Fibroblast of upper back skin (primary cell): Measurements from ENCODE around the gene DNTTIP2.
A peak's percentile ranks its signal among the peaks of the same experiment; 100 is the strongest.
"Not testable (repeated sequence)": the region's sequence is repeated elsewhere in the genome, so short reads cannot be mapped to it uniquely, and the experiment has no call there.

Source experiments
- DNase-seq: peaks from one replicate; pipeline ENCODE4 v3.0.0-alpha.2; 2013

DNTTIP2 gene

DNA sequence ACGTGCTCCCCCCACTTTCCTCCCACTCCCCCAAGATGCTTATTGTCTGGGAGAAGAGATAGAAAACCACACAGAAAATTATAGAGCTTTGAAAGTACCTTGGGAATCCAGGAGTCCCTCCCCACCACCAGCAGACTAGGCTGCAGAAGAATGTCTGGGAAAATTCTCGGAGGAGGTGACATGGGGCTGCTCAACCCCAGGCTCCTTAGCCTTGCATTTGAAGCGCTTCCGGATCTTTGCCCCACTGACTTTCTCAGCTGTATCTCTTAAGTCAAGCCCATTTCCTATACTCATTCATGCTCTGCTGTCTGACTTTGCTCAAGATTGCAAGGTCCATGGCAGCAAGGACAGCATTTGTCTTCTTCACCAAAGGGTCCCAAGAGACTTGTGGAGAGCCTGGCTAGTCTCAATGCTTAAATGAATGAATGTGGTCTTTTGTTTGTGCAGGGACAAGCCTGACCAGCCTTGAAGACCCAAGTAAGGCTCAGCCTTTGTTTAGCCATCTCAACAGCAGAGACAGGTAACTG, 38.0 kb downstream of the DNTTIP2 start:
- no peak for DNase-seq

GRCh38 chr1:93839753-93840152, 39.3 kb downstream of the DNTTIP2 start:
- DNase-seq = no peak

GRCh38 chr1:93839307-93839706, 39.7 kb downstream of the DNTTIP2 start:
- peak; percentile 85 for DNase-seq

- DNase-seq = no peak
Observed at GRCh38 chr1:93837961-93838360, 41.0 kb downstream of the DNTTIP2 start.

DNA sequence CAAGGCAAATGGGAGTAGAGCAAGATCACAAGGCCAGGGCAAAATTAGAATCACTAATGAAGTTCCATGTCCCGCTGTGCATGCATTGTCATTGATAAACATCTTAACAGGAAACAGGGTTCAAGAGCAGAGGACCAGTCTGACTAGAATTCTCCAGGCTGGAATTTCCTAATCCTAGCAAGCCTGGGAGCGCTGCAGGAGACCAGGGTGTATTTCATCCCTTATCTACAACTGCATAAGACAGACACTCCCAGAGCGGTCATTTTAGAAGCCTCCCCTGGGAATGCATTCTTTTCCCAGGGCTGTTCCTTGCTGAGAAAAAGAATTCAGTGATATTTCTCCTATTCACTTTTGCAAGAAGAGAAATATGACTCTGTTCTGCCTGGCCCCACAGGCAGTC, 45.7 kb downstream of the DNTTIP2 start:
- DNase-seq = not testable (repeated sequence)

DNA sequence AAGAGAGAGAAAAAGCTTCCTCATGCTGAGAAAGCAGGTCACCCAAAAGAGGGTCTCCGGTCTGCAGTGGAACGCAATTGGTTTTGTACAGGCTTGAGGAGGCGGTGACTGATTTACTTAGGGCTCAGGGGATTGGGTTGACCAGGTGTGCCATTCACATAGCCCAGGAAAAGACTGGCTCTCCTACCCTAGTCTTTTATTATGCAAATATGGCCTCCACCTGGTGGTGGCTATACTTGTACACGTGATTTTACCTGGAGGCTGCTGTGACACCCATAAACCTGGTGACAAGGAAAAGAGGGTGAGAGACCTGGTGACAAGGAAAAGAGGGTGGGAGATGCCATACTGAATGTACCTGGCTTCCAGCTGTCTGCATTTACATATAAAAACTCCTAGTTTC, 49.9 kb downstream of the DNTTIP2 start:
- no peak for DNase-seq

GRCh38 chr1:93828367-93828755, 50.6 kb downstream of the DNTTIP2 start:
- peak; percentile 33 for DNase-seq

GRCh38 chr1:93827633-93828366, 51.2 kb downstream of the DNTTIP2 start:
- peak; percentile 69 for DNase-seq

DNA sequence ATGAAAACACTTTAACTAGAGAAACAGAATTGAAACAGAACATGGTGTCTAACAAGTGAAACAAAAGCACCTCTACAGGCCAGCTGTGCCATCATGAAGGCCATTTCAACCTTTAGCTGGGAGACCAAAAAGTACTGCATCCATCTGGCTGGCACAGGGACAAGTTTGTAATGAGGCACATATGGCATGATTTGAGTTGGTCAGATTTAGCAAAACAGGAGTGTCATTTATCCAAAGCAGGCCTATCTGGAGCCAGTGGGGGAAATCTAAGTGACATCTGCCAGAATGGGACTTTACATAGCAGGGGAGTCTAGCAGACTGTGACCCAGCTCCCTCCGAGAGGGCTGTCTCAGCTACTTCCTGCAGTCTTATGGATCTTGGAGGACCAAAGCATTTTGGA, 51.9 kb downstream of the DNTTIP2 start:
- peak; percentile 45 for DNase-seq

GRCh38 chr1:93824834-93825233, 54.2 kb downstream of the DNTTIP2 start:
- no peak for DNase-seq

- no peak for DNase-seq
Observed at GRCh38 chr1:93822730-93823425, 56.1 kb downstream of the DNTTIP2 start.

- no peak for DNase-seq
Observed at GRCh38 chr1:93821423-93822144, 57.4 kb downstream of the DNTTIP2 start.

DNA sequence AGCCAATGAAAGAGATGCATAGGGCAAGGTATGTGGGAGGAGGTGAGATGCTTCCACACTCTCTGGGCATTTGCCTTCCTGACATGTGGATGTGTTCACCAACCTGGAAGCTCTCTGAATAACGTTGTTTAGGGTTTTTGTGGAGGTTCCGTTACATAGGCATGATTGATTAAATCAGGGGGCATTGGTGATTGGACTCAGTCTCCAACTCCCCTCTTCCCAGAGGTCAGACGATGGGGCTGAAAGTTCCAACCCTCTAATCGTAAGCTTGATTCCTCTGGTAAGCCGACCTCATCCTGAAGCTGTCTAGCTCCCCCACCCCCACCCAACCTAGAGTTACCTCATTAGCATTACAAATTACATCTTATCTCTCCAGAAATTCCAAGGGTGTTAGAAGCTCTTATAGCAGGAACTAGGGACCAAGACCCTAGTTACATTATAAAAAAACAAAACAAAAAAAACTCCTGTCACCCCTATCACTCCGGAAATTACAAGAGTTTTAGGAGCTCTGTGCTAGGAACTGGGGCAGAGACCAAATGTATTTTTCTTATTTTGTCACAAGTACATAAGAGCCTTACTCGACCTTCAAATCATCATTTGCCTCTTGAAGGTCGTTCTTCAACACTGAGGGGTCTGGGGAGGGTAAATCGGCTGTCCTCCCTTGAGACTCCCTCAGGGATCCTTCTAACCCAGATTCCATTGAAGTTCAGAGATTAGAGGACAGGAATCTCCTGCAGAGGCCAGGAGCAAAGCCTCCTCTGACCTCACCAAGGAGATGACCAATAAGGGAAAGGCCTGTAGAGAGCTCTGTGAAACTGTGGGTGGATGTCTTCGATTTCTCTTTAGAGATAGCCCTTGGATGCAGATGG, 58.2 kb downstream of the DNTTIP2 start:
- no peak for DNase-seq

GRCh38 chr1:93818570-93818959, 60.4 kb downstream of the DNTTIP2 start:
- DNase-seq = no peak

GRCh38 chr1:93817819-93818569, 61.0 kb downstream of the DNTTIP2 start:
- no peak for DNase-seq

DNA sequence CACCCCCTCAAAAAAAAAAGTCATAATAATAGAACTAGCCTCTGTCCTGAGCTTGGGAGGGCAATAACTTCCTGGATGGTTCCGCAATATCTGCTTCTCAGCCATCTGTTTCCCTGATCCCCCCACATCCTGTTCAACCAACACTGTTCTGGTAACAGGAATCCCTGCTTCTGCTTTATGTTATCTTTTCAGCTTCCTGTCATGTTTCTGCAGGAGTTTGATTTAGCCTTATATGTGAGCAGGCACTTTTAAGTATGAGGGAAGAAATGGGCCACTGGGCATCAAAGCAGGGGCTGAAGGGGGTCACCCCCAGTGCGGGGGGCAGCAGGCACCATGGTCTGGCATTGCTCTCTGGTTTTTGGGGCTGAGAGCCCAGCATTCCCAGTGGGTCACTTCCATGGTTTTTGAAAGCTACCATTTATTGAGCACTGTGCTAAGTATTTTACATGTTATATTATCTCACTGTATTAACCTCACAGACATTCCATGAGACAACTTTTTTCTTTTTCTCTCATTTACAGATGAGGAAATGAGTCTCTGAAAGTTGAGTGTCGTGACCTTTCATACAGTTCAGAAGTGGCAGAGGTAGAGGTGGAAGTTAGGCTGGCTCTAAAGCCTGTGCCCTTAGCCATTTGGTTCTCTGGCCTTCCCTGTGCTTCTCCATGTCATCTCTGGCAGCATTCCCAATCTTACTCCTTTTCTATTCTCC, 61.9 kb downstream of the DNTTIP2 start:
- peak; percentile 81 for DNase-seq
